Mesenchymal stem cell (in vitro differentiated cells and primary cell): ENCODE data around the gene NMNAT3.

Experiments used
- DNase-seq: peaks from one replicate; pipeline ENCODE4 v3.0.0-alpha.2; 2013
- H2AFZ ChIP-seq: one replicate; pipeline ENCODE4 v1.6.1; 2013; ENCODE audit warnings: low read depth, mild to moderate bottlenecking, control low read depth, inconsistent platforms, low read length, moderate library complexity
- H2AK5ac ChIP-seq: 2 replicates; pipeline ENCODE4 v1.6.1; 2013; ENCODE audit warnings: low read length, moderate library complexity, mild to moderate bottlenecking, inconsistent platforms; ENCODE audit not compliant: severe bottlenecking
- H2BK120ac ChIP-seq: one replicate; pipeline ENCODE4 v1.6.1; 2013; ENCODE audit warnings: low read depth, mild to moderate bottlenecking, inconsistent platforms, low read length, moderate library complexity
- H2BK12ac ChIP-seq, 2 experiments: one replicate each; pipeline ENCODE4 v1.6.1; 2013; ENCODE audit warnings: inconsistent platforms in 2 of 2, low read length in 2 of 2, mild to moderate bottlenecking in 2 of 2, moderate library complexity in 2 of 2, control low read depth in 1 of 2
- H2BK15ac ChIP-seq: one replicate; pipeline ENCODE4 v1.6.1; 2013; ENCODE audit warnings: mild to moderate bottlenecking, low read depth, inconsistent platforms; ENCODE audit not compliant: poor library complexity, severe bottlenecking
- H2BK5ac ChIP-seq: 2 replicates; pipeline ENCODE4 v1.6.1; 2013; ENCODE audit warnings: low read depth, mild to moderate bottlenecking, low read length, control low read depth, inconsistent platforms; ENCODE audit not compliant: poor library complexity, severe bottlenecking
- H3K14ac ChIP-seq, 2 experiments: one replicate each; pipeline ENCODE4 v1.6.1; 2013; ENCODE audit warnings: inconsistent platforms in 2 of 2, low read length in 2 of 2, control low read depth in 1 of 2, mild to moderate bottlenecking in 1 of 2, moderate library complexity in 1 of 2
- H3K18ac ChIP-seq, 2 experiments: one replicate each; pipeline ENCODE4 v1.6.1; 2013; ENCODE audit warnings: inconsistent platforms in 2 of 2, low read length in 2 of 2, control low read depth in 1 of 2, low read depth in 1 of 2, mild to moderate bottlenecking in 1 of 2
- H3K23ac ChIP-seq, 2 experiments: one replicate each; pipeline ENCODE4 v1.6.1; 2013; ENCODE audit warnings: inconsistent platforms in 2 of 2, low read length in 2 of 2, mild to moderate bottlenecking in 2 of 2, moderate library complexity in 2 of 2, control low read depth in 1 of 2
- H3K27ac ChIP-seq: 2 replicates; pipeline ENCODE4 v1.5.1; 2013; ENCODE audit warnings: mild to moderate bottlenecking, moderate library complexity, low read length, control low read depth, inconsistent platforms; ENCODE audit not compliant: poor library complexity, severe bottlenecking
- H3K27me3 ChIP-seq, 2 experiments: 2 replicates each; pipeline versions ENCODE4 v1.6.1 to v1.7.0; 2013; ENCODE audit warnings: low read length in 2 of 2, mild to moderate bottlenecking in 2 of 2, moderate library complexity in 2 of 2, control low read depth in 1 of 2, inconsistent platforms in 1 of 2; ENCODE audit not compliant: control insufficient read depth in 1 of 2, insufficient read depth in 1 of 2
- H3K36me3 ChIP-seq, 2 experiments: 2 replicates each; pipeline versions ENCODE4 v1.6.1 to v1.7.0; 2013; ENCODE audit warnings: low read length in 2 of 2, control low read depth in 1 of 2, inconsistent platforms in 1 of 2, low read depth in 1 of 2, mild to moderate bottlenecking in 1 of 2; ENCODE audit not compliant: insufficient read depth in 2 of 2, control insufficient read depth in 1 of 2
- H3K4ac ChIP-seq, 2 experiments: one replicate each; pipeline ENCODE4 v1.6.1; 2013; ENCODE audit warnings: inconsistent platforms in 2 of 2, low read length in 2 of 2, mild to moderate bottlenecking in 2 of 2, moderate library complexity in 2 of 2, control low read depth in 1 of 2, low read depth in 1 of 2
- H3K4me1 ChIP-seq: 2 replicates; pipeline ENCODE4 v1.6.1; 2013; ENCODE audit warnings: low read depth, low read length, control low read depth; ENCODE audit not compliant: control insufficient read depth, insufficient read depth
- H3K4me2 ChIP-seq: 2 replicates; pipeline ENCODE4 v1.6.1; 2013; ENCODE audit warnings: low read length, mild to moderate bottlenecking, inconsistent platforms; ENCODE audit not compliant: poor library complexity, severe bottlenecking
- H3K4me3 ChIP-seq, 2 experiments: 2 replicates each; pipeline versions ENCODE4 v1.5.1 to v1.7.0; 2013; ENCODE audit warnings: low read length in 2 of 2, mild to moderate bottlenecking in 2 of 2, control low read depth in 1 of 2, low read depth in 1 of 2; ENCODE audit not compliant: insufficient read depth in 1 of 2
- H3K79me1 ChIP-seq: replicated peaks from 2 replicates; pipeline ENCODE4 v1.6.1; 2013; ENCODE audit warnings: mild to moderate bottlenecking, control low read depth, low read length, inconsistent platforms; ENCODE audit not compliant: poor library complexity, severe bottlenecking
- H3K9ac ChIP-seq: 2 replicates; pipeline ENCODE4 v1.7.0; 2013; ENCODE audit warnings: mild to moderate bottlenecking, low read length, moderate library complexity
- H3K9me3 ChIP-seq: 2 replicates; pipeline ENCODE4 v1.7.0; 2013; ENCODE audit warnings: mild to moderate bottlenecking, low read length; ENCODE audit not compliant: control insufficient read depth
- H4K8ac ChIP-seq: one replicate; pipeline ENCODE4 v1.6.1; 2013; ENCODE audit warnings: inconsistent platforms, mild to moderate bottlenecking, low read length, moderate library complexity
- H4K91ac ChIP-seq: one replicate; pipeline ENCODE4 v1.6.1; 2013; ENCODE audit warnings: mild to moderate bottlenecking, low read length, inconsistent platforms
- WGBS: methylation state at CpG from one replicate; pipeline ENCODE4 v1.1.7; 2013; ENCODE audit warnings: mixed read lengths; 5-methylcytosine and 5-hydroxymethylcytosine counted together

Gene NMNAT3

GRCh38 chr3:139528924-139529323 is 148.8 kb downstream of the NMNAT3 start:
- no peak overlapping the region for H3K4me3 ChIP-seq
- no peaks in the 10 kb centered on the region for H3K36me3 ChIP-seq
- H3K27ac ChIP-seq = no peak overlapping the region
- H2BK120ac ChIP-seq = no peak overlapping the region
- no peak overlapping the region for H3K4me2 ChIP-seq
- no peaks in the 10 kb centered on the region for H3K9me3 ChIP-seq
- H2AFZ ChIP-seq = no peak overlapping the region
- H3K14ac ChIP-seq = no peak overlapping the region
- H3K18ac ChIP-seq = no peak overlapping the region
- DNase-seq = no peak
- H4K91ac ChIP-seq = no peak overlapping the region
- peaks cover under 1 to 10% of the 10 kb centered on the region in 2 experiments for H3K27me3 ChIP-seq
- H2AK5ac ChIP-seq = no peak overlapping the region
- no peak overlapping the region for H3K9ac ChIP-seq
- 79% methylated on average over 3 of the region's 3 CpGs for WGBS
- H2BK15ac ChIP-seq = no peak overlapping the region
- peaks cover 3% of the 10 kb centered on the region for H3K4me1 ChIP-seq
- no peak overlapping the region for H2BK5ac ChIP-seq
- no peak overlapping the region for H2BK12ac ChIP-seq
- no peak overlapping the region for H4K8ac ChIP-seq
- H3K4ac ChIP-seq = no peak overlapping the region
- H3K79me1 ChIP-seq = no peaks in the 10 kb centered on the region
- H3K23ac ChIP-seq = no peak overlapping the region

GRCh38 chr3:139528281-139528680 is 149.5 kb downstream of the NMNAT3 start:
- no peaks in the 10 kb centered on the region for H3K36me3 ChIP-seq
- no peak overlapping the region for H2BK5ac ChIP-seq
- no peak overlapping the region for H2BK120ac ChIP-seq
- no peak overlapping the region for H3K4me3 ChIP-seq
- no peak overlapping the region for H2BK12ac ChIP-seq
- WGBS = 92% methylated on average over 2 of the region's 2 CpGs
- peaks cover 5 to 12% of the 10 kb centered on the region in 2 experiments for H3K27me3 ChIP-seq
- H3K4me2 ChIP-seq = no peak overlapping the region
- no peak overlapping the region for H2AFZ ChIP-seq
- H3K14ac ChIP-seq = no peak overlapping the region
- no peak overlapping the region for H4K8ac ChIP-seq
- no peak overlapping the region for H4K91ac ChIP-seq
- no peaks in the 10 kb centered on the region for H3K9me3 ChIP-seq
- no peak overlapping the region for H2BK15ac ChIP-seq
- no peaks in the 10 kb centered on the region for H3K79me1 ChIP-seq
- no peaks in the 10 kb centered on the region for H3K4me1 ChIP-seq
- no peak overlapping the region for H3K27ac ChIP-seq
- H3K18ac ChIP-seq = no peak overlapping the region
- no peak overlapping the region for H3K9ac ChIP-seq
- no peak overlapping the region for H2AK5ac ChIP-seq
- H3K4ac ChIP-seq = no peak overlapping the region
- no peak overlapping the region for H3K23ac ChIP-seq
- DNase-seq = no peak

- Histone ChIP-seq H3K4me2 (no peak overlapping the region), H3K79me1 (no peaks in the 10 kb centered on the region), H2AK5ac (no peak overlapping the region), H2AFZ (no peak overlapping the region), H2BK120ac (no peak overlapping the region), H3K36me3 (no peaks in the 10 kb centered on the region), H3K14ac (no peak overlapping the region), H3K4ac (no peak overlapping the region), H2BK5ac (no peak overlapping the region), H3K27ac (no peak overlapping the region), H3K9ac (no peak overlapping the region), H3K4me1 (no peaks in the 10 kb centered on the region), H2BK15ac (no peak overlapping the region), H3K9me3 (no peaks in the 10 kb centered on the region), H4K91ac (no peak overlapping the region), H3K18ac (no peak overlapping the region), H3K27me3 (peaks cover 7 to 13% of the 10 kb centered on the region in 2 experiments), H4K8ac (no peak overlapping the region), H3K4me3 (no peak overlapping the region), H3K23ac (no peak overlapping the region), H2BK12ac (no peak overlapping the region)
- DNase-seq = no peak
- 92% methylated on average over 5 of the region's 5 CpGs for WGBS
These were observed 150.5 kb downstream of the NMNAT3 start for GRCh38 chr3:139527265-139527664.

GRCh38 chr3:139526146-139526545 is 151.6 kb downstream of the NMNAT3 start:
- no peaks in the 10 kb centered on the region for H3K4me1 ChIP-seq
- no peak overlapping the region for H4K8ac ChIP-seq
- no peaks in the 10 kb centered on the region for H3K79me1 ChIP-seq
- no peak overlapping the region for H4K91ac ChIP-seq
- H3K36me3 ChIP-seq = no peaks in the 10 kb centered on the region
- H3K9ac ChIP-seq = no peak overlapping the region
- H3K4me3 ChIP-seq = no peak overlapping the region
- H2BK12ac ChIP-seq = no peak overlapping the region
- H3K9me3 ChIP-seq = no peaks in the 10 kb centered on the region
- H2BK120ac ChIP-seq = no peak overlapping the region
- H3K4me2 ChIP-seq = no peak overlapping the region
- 100% methylated on average over 2 of the region's 2 CpGs for WGBS
- no peak overlapping the region for H2AFZ ChIP-seq
- no peak overlapping the region for H3K18ac ChIP-seq
- H3K27ac ChIP-seq = no peak overlapping the region
- H3K27me3 ChIP-seq = peaks cover 7 to 9% of the 10 kb centered on the region in 2 experiments
- no peak overlapping the region for H3K14ac ChIP-seq
- no peak overlapping the region for H2BK5ac ChIP-seq
- H3K23ac ChIP-seq = no peak overlapping the region
- DNase-seq = no peak
- no peak overlapping the region for H3K4ac ChIP-seq
- no peak overlapping the region for H2BK15ac ChIP-seq
- no peak overlapping the region for H2AK5ac ChIP-seq
